ENCODE data around the gene CEP85.

The CEP85 gene

DNA sequence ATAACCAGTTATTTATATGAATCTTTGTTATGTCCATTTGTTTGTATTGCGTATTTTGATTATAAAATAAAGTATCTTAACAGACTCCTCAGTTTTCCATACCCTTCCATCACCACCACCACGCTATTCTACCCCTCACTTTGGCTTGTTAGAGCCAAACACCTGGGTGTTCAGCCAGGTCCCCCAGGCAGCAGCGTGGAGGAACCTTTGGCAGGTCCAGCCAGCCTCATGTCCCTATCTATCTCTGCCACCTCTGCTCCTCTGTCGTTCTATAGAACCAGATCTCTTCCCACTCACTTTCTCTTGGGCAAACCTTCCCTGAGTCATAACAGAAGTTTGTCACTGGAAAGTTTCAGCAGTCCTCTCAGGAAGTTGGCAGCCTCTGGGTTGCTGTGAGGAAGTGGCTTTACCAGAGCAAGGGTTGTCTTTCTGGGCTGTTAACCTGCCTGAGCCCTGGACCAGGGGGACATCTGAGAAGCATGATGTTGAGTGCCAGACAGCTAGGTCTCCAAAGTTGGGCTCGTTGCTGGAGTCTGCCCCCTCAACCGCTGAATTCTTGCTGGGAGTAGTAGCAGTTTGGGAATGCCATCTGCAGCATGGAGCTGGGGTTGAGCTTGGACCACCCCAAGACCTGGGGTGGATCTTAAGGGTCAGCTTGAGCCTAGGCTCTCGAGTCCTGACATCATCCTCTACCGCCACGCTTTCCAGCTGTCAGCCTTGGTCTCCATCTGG, 44.9 kb downstream of the CEP85 start:
- peak; percentile 97 to 98 for DNase-seq

DNA sequence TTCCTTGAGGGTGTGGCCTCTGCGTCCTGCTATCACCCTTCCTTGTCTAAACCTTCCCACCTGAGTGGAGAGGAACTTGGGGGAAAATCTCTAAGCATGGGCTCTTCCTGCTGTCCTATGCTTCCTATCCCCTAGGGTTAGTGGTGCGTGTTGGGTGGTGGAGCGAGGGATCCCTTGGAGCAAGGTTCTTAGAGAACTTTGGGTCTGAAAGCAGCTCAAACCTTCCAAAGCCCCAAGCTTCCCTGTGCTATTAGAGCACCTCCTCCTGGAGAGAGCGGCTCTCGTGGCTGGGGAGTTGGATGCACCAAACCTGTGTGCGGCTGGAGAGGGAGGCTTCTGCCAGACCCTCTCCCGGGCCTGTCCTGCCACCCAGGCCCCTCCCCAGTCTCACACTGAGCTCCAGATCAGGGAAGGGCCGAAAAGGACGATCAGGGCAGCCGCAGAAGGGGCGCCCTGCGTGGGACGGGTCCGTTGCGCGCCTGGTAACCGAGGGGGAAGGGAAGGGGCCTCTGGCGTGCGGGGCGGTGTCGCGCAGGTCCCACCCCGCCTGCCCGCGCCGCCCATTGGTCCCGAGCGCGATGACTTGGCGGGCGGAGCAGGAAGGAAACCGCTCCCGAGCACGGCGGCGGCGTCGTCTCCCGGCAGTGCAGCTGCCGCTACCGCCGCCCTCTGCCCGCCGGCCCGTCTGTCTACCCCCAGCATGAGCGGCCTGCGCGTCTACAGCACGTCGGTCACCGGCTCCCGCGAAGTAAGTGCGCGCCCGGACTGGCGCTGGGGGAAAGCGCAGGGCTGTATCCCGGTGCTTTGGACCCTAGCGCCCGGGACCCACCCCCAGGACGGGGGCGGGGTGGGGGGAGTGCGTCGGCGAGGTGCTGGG, 45.7 kb downstream of the CEP85 start, which contains the start of gene SH3BGRL3:
Gene SH3BGRL3 (plus strand): TSS at position 631 of the 877 bp plus-strand sequence. CDS start 70 bp downstream, at position 701.
- DNase-seq, result peak; percentile 90 to 94

DNA sequence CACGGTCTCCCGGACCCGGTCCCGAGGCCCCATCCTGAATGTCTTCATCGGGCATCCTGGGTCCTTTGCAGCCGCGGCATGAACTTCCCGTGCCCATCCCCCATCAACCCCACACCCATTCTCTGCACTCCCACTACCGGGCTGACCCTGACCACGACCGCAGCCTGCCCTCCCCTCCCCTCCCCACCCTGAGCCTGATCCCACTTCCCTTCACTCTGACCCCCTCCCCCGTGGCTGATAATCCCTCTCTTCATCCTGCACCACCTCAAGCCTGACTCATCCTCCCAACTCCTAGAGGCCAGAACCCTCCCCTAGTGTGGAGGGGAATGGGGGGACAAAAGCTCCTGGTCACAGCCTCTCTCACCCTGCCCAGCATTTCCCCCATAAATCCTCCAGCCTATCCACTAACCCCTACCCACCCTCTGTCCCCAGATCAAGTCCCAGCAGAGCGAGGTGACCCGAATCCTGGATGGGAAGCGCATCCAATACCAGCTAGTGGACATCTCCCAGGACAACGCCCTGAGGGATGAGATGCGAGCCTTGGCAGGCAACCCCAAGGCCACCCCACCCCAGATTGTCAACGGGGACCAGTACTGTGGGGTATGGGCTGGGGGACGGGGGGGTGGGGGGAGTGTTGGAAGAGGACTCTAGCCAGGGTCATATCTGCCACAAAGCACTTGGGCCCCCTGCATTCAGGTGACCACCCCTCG, 46.5 kb downstream of the CEP85 start:
- peak in 1 of 2 donors; percentile 66 for DNase-seq

DNA sequence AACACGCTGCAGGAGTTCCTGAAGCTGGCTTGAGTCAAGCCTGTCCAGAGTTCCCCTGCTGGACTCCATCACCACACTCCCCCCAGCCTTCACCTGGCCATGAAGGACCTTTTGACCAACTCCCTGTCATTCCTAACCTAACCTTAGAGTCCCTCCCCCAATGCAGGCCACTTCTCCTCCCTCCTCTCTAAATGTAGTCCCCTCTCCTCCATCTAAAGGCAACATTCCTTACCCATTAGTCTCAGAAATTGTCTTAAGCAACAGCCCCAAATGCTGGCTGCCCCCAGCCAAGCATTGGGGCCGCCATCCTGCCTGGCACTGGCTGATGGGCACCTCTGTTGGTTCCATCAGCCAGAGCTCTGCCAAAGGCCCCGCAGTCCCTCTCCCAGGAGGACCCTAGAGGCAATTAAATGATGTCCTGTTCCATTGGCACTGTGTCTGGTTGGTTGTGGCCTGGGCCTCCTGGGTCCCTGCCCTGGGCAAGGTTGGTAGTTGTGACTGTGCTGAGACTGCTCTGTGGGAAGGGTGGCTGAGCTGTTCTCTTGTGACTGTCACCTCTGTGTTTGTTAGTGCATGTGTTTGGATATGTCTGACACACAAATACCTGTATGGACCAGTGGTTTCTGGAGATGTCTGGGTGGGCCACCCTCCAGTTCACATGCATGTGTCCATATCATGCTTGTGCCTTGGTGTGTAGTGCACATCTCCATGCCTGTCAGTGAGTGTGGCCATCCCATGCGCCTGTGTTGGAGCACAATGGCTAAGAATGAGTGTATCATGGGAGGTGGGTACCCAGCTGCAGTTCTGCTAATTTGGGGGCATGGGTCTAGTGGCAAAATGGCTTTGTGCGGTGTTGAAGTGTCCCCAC, 47.3 kb downstream of the CEP85 start:
- DNase-seq, result no peak

DNA sequence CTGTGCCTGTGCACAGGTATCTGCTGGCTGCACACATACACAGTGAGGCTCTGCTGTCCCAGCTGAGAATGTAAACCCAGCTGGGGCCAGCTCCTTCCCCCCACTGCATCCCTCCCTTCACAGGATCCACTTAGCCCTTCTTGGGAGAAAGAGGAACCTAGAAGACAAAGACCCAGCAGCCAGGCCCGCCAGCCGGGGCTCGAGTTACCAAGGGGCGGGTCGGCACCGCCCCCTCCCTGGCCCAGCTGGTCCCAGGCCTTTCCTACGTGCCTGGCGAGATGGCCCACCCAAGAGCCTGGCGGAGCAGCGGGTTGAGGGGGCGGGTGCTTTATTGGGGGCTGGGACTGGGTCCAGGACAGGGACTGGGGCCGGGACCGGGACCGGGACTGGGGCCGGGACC, 48.0 kb downstream of the CEP85 start:
- DNase-seq, result peak; percentile 40 to 69

DNA sequence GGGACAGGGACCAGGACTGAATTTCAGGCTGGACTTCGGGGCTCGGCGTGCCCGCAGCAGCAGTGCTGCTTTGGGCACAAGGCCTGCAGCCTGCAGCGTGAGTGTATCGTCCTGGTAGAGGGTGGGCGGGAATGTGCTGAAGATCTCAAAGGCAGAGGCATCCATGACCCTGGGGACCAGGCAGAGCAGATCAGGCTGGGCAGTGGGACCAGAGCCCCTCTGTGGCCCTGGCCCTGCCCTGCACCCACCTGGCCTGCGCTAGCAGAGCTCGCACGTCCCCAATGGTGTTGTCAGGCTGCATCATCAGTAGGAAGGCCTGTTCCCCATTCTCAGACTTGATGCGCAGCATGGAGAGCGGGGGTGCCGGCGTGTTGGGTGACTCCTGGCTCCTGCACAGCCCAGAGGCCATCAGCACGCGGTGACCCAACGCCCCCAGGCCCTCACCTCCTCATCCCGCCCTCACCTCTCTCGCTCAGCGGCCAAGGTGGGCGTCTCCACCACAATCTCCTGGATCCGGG, 48.5 kb downstream of the CEP85 start:
- peak in 1 of 2 donors; percentile 44 for DNase-seq

DNA sequence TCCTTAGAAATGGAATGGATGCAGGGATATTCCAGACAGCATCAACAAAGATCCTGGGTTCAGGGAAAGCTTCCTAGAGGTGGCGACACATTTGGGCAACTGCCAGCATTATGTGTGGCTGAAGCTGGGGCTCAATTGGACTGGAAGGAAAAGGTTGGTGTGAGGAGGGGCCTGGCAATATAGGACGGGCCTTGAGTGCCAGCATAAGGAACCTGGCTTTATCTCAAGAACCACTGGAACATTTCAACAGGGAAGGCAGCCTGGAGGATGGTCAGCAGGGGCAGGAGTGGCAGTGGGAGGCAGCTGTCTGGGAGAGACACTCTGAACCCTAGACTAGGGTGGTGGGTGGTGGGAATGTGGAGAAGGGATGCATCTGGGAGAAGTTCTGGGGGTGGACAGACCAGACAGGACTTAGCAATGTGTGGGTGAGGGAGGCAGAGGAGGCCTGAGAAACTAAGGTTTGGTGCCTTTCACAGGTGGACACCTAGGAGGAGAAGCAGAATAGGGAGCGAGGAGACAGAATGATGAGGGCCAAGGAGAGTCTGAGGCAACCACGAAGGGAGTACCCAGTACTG, 49.4 kb downstream of the CEP85 start:
- DNase-seq, result peak in 1 of 2 donors; percentile 52

DNA sequence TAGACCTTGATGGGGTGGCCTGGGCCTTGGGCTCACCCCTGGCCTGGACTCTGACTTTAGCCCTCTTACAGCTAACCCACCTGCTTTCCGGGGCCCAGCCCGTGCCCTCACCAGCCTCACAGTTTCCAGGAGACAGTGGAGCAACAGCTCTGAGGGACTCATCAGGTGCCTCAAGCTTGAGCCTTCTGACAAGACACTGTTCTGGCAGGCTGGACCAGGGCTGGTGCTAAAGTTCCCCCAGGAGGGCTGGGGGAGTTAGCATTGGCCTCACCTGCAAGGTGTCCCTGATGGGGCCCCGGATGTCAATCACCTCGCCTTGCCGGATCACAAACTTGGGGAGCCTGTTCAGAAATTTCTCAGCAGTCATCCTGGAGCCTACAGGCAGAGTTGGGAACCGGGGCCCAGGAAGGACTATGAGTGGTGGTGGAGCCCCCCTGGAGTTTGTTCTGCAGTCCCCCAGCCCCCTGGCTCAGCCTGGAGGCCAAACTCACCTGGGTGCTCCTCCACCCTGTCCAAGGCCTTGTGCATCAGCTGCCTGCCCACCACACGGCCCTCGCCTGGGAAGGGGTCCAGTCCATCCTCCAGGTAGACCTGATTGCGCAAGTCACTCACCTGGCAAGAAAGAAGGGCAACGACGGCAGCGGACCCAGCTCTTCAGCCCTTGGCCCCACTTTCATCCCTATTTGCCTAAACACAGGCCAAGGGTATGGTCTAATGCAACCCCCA, 50.0 kb downstream of the CEP85 start:
- DNase-seq, result no peak

DNA sequence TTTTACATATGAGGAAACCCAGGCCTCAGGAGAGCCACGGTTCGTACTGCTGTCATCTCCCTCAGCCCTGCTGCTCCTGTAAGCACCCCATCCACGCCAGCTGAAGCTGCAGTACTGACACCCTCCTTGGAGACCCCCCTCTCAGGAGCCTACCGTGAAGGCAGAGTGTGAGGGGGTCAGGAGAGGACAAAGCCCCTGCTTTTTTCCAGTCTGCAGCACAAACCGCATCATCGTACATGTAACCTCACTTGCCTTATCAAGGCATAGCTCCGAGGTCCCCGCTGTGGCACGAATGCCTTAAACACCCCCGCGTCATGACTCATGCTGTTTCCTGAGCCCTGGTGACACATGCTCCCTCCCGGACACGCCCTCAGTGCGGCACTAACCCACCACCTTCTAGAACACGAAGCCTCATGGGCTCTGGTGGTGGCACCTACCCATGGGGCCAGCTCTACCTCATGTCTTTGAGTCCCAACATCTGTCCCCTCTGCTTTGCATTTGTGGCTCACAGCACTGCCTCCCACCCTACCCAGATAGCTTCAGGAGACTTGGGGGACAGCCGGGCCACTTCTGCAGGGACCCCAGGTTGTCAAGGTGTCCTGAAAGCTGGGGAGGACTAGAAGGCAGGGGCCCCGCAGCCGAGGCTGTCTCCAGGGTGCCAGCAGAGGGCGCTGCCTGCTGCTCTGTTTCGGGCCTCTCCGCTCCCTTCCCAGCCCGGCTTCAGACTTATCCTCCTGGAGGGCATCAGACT, 50.8 kb downstream of the CEP85 start:
- DNase-seq, result peak; percentile 91 to 98

DNA sequence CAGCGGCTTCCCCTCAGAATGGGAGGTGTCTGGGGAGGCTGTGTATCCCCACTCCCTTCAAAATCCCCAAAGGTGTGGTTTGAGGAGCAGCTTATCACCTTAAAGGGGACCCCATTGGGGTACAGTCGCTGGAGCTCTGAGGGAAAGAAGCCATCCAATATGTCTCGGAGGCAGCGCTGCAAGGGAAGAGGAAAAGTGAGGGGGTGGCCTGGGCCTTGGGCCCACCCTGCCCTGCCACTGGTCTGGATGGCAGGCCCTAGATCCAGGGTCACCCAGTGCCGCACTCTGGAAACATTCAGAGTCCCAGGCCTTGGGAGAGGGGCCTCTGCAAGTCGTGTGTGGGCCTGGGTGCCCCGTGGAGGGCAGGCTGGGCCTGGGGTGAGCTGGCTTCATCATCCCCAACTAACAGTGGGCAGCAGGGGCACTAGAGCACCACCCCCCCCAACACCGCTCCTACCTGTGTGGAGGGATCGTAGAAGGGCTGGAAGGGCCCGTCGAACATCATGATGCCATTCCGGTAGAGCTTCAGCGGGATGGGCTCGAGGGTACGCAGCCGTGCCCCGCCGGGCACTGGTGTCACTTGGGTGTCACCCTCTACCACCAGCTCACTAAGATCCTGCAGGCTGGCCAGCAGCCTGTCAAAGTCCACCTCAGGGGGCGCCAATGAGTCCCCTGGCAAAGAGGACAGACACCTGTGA, 51.5 kb downstream of the CEP85 start:
- peak in 1 of 2 donors; percentile 54 for DNase-seq

DNA sequence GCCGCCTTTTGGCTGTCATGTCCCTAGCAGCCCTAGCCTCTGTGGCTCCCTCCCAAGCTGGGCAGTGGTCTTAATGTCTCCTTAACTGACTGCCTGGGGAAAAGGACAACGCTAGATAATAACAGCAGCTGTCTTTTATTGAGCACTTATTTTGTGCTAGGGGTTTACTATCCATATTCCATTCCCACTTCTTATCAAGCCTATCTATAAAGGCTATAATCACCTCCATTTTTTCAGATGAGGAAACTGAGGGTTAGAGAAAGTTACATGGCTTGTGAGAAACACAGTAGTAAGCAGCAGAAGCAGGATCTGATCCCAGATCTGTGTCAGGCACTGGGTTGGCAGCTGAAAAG, 52.0 kb downstream of the CEP85 start:
- DNase-seq, result no peak

DNA sequence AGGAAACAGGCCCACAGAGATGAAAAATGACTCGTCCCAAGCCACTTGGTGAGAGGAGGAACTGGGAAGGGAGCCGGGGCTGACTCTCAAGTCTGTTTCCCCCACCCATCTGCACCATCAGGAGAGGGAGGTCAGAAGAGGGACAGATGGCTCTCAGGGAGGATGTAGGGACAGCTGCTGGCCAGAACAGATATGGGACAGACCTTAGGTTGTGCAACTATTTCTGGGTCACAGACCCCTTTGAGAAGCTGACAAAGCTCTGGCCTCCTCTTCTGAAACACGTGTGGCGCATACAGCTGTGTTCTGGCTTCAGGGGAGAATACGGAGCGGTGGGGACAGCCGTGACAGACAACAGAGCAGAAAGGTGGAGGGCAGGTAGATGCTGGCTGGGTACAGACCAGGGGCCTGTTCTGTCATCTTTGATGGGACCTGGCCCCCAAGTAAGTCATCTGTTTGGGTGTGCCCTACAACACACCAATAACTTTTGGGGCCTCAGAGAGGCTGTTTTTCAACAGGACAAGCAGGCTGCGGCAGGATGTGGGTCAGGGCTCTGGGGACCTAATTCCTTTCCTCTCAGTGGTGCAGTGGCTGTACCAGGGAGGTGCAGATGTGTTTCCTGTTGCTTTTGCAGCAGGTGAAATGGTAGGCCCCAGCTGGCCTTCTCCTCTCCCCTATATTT, 53.2 kb downstream of the CEP85 start:
- peak; percentile 66 to 78 for DNase-seq

DNA sequence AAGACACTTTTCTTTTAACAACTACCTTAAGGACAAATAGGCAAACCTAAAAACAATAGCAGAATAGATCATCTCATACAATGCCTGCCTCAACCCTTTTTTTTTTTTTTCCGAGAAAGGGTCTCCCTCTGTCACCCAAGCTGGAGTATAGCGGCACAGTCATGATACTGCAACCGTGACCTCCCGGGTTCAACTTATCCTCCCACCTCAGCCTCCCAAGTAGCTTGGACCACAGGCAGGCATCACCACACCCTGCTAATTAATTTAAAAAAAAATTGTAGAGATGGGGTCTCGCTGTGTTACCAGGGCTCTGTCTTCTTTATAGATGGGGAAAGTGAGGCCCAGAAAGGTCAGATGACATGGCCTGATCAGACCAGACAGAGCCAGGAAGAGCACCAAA, 53.8 kb downstream of the CEP85 start:
- DNase-seq, result no peak

DNA sequence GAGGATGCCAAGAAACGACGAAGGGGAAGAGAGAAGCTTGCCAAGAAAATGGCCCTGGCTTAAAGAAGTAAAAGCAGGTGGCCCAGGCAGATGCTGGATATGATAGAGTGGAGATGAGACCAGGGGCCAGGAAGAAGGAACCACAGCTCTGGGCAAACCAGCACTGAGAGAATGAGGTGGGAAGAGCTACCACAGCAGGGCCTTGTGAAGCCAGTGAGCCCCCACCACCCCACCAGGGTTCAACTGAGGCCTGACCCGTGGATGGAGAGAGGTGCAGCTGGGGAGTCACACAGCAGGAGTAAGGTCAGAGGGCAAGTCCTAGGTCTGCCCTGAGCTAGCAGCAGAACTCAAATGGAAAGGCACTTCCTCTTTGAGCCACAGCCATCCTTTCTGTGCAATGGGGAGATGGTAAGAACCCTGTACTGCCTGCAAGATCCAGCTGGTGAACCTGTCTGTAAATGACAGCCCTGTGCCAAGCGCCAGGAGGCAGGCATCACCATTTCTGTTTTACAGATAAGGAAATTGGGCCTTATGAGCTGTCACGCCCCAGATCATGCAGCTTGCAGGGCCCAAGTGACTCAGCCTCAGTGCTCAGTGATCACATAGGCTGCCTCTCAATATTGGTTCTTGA, 54.4 kb downstream of the CEP85 start:
- DNase-seq, result peak; percentile 77 to 92

DNA sequence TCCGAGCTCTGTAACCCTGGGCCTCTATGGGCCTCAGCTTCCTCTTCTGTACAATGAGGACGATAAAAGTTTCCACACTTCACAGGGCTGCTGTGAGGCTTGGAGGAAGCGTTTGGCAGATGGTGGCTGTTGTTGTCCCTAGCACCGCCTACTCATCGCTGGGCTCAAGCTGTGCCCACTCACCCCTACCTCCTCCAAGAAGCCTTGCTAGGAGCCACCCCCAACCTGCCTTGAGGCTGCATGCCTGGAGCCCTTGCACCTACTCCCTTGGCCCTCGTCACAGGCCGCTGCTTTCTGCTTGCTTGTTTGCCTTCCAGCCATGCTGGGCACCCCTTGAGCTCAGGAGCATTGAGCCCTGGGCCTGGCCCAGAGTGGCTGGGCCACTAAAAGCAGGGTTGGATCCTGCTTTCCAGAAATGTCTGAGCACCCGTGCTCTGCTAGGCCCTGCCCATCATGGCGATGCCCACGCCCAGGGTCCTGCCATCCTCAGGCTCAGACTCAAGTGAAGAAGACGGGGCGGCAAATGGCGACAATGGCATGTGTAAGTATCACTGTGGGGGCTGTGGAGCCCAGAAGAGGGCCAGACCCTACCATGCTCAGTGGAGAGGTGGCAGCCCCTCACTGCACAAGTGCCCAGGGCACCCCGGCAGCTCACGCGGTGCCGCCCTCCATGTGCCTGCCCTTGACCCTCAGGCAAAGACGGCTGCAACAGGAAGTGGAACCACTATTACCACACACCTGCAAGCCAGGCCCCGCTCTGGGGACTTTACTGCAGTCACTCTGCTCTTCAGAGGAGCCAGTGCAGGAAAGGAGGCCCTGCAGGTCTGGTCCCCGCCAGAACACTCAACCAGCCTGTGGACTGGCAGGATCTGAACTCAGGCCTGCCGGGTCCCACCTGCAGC, 55.4 kb downstream of the CEP85 start:
- DNase-seq, result peak; percentile 95 to 98

DNA sequence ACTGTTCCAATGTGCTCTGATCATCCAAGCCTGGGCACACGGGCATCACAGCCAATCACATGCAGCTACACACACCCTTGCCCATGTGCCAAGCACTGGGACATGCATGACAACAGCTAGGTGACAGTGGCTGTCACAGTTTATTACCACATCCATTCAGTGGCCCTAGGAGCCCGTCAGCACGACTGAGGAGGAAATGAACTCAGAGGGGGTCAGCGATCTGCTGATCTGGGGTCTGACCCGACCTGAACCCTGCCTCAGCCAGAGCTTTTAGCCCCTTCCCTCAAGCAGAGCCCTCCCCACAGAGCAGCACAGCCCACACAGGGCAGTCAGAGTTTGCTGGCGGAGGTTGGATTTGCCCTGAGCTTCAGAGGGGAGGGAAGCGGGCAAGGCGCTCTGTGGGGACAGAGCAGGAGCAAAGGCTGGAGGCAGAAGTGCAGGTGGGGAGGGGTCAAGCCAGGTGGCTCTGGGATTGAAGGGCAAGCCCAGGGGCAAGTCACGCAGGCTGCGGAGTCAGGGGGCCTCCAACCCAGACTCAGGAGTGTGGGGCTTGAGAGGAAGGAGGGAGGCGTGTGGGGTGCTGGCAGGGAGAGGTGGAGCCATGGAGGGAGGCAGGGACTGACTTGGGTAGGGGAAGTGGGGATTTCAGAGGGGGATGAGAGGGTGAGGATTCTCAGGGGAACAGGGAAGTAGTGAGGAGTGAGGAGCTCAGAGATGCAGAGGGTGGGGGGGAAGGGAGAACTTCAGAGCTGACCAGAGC, 56.3 kb downstream of the CEP85 start:
- peak; percentile 91 to 95 for DNase-seq

All from inflammatory macrophage (primary cell).